SK-N-SH (cell line): ENCODE data around the gene YAF2. TPM values are rescaled to one million over a fixed set of nuclear protein-coding genes. Genes with fewer than 3 reads are reported as not detected.

Experiments used
- CTCF ChIA-PET: fragments of 300-600, 350-600 bp; formaldehyde crosslinking; extraction: SDS; loops from one replicate; lab custom pipeline; 2021; lab: Yijun Ruan, JAX
- POLR2A ChIA-PET: fragments of 350-600 bp; sonication (Branson Sonifier 250); formaldehyde crosslinking; extraction: SDS; loops from one replicate; lab custom pipeline; 2020; ENCODE audit warnings: antibody characterized with exemption, inconsistent platforms; lab: Yijun Ruan, JAX
- DNase-seq: peaks from one replicate; pipeline ENCODE4 v3.0.0; 2012
- H2AFZ ChIP-seq: fragments of 200-600 bp; sonication (generic); 2 replicates; pipeline ENCODE4 v1.8.1; 2016; ENCODE audit warnings: antibody characterized with exemption, mild to moderate bottlenecking, low read depth
- H3F3A ChIP-seq: fragments of 200-600 bp; sonication (generic); replicated peaks from 2 replicates; pipeline ENCODE3; 2016; ENCODE audit warnings: antibody characterized with exemption, mild to moderate bottlenecking; ENCODE audit not compliant: insufficient read depth
- H3K27ac ChIP-seq, 2 experiments: fragments of 200-500 bp in 1 of 2; fragments of 200-600 bp in 1 of 2; sonication (Bioruptor generic) in 1 of 2; sonication (generic), shearing (Covaris generic) in 1 of 2; 2 replicates each; pipeline versions ENCODE4 v1.5.1 to v1.6.1; 2014 to 2016; ENCODE audit warnings: low read depth in 2 of 2, inconsistent platforms in 1 of 2, low read length in 1 of 2, mild to moderate bottlenecking in 1 of 2, mixed read lengths in 1 of 2
- H3K27me3 ChIP-seq: fragments of 200-600 bp; sonication (generic), shearing (Covaris generic); 2 replicates; pipeline ENCODE4 v1.6.1; 2016; ENCODE audit warnings: mixed run types; ENCODE audit not compliant: insufficient read depth
- H3K36me3 ChIP-seq, 2 experiments: fragments of 200-500 bp in 1 of 2; fragments of 200-600 bp in 1 of 2; sonication (Bioruptor generic) in 1 of 2; sonication (generic) in 1 of 2; replicated peaks in 1 of 2; 2 replicates each; pipeline versions ENCODE3 to v1.5.1; 2014 to 2016; ENCODE audit warnings: low read length in 1 of 2, mild to moderate bottlenecking in 1 of 2; ENCODE audit not compliant: insufficient read depth in 2 of 2, control insufficient read depth in 1 of 2
- H3K4me1 ChIP-seq, 2 experiments: fragments of 200-500 bp in 1 of 2; fragments of 200-600 bp in 1 of 2; sonication (Bioruptor generic) in 1 of 2; sonication (generic), shearing (Covaris generic) in 1 of 2; 2 replicates each; pipeline versions ENCODE4 v1.5.1 to v1.6.1; 2014 to 2016; ENCODE audit warnings: low read depth in 1 of 2, low read length in 1 of 2, mixed run types in 1 of 2; ENCODE audit not compliant: insufficient read depth in 2 of 2, control insufficient read depth in 1 of 2
- H3K4me2 ChIP-seq: fragments of 200-600 bp; sonication (generic), shearing (Covaris generic); 2 replicates; pipeline ENCODE4 v1.6.1; 2017; ENCODE audit warnings: mixed run types
- H3K4me3 ChIP-seq, 2 experiments: fragments of 200-500 bp in 1 of 2; fragments of 200-600 bp in 1 of 2; sonication (Bioruptor generic) in 1 of 2; sonication (generic), shearing (Covaris generic) in 1 of 2; 2 replicates each; pipeline versions ENCODE4 v1.5.1 to v1.8.1; 2014 to 2016; ENCODE audit warnings: low read depth in 2 of 2, inconsistent platforms in 1 of 2, low read length in 1 of 2, mild to moderate bottlenecking in 1 of 2, mixed read lengths in 1 of 2, moderate library complexity in 1 of 2
- H3K79me2 ChIP-seq: fragments of 200-600 bp; sonication (generic); 2 replicates; pipeline ENCODE4 v1.8.1; 2017; ENCODE audit warnings: mild to moderate bottlenecking; ENCODE audit not compliant: insufficient read depth
- H3K9ac ChIP-seq: fragments of 200-600 bp; sonication (generic); 2 replicates; pipeline ENCODE4 v1.6.1; 2017; ENCODE audit warnings: mixed run types
- H3K9me2 ChIP-seq: fragments of 200-600 bp; sonication (generic); 2 replicates; pipeline ENCODE4 v1.6.1; 2017; ENCODE audit warnings: mixed run types
- H3K9me3 ChIP-seq: fragments of 200-600 bp; sonication (generic); 2 replicates; pipeline ENCODE4 v1.6.1; 2017; ENCODE audit warnings: mixed run types, mild to moderate bottlenecking, moderate library complexity
- H4K20me1 ChIP-seq: fragments of 200-600 bp; sonication (generic); 2 replicates; pipeline ENCODE4 v1.6.1; 2017; ENCODE audit warnings: mild to moderate bottlenecking, mixed run types; ENCODE audit not compliant: insufficient read depth
- CHD2 ChIP-seq: fragments of 150-350 bp; IDR thresholded peaks from 2 replicates; pipeline ENCODE4 v1.6.1; 2018; ENCODE audit warnings: low read length; ENCODE audit not compliant: partially characterized antibody
- CTCF ChIP-seq: fragments of 200-600 bp; sonication (generic); IDR thresholded peaks from 2 replicates; pipeline ENCODE4 v1.6.1; 2017; ENCODE audit warnings: antibody characterized with exemption, mild to moderate bottlenecking, moderate library complexity
- FOXM1 ChIP-seq: IDR thresholded peaks from 2 replicates; pipeline ENCODE4 v1.4.0; 2012; ENCODE audit warnings: low read depth, mild to moderate bottlenecking
- MEF2A ChIP-seq: IDR thresholded peaks from 2 replicates; pipeline ENCODE4 v1.4.0; 2012; ENCODE audit warnings: low read depth, borderline replicate concordance
- MXI1 ChIP-seq: IDR thresholded peaks from 2 replicates; pipeline ENCODE4 v1.6.1; 2012; ENCODE audit warnings: mild to moderate bottlenecking, low read depth, low read length, improper control_type of control experiment
- NRF1 ChIP-seq: IDR thresholded peaks from 2 replicates; pipeline ENCODE4 v1.6.1; 2012; ENCODE audit warnings: low read depth, mild to moderate bottlenecking, low read length
- PBX3 ChIP-seq: IDR thresholded peaks from 2 replicates; pipeline ENCODE4; 2012
- POLR2AphosphoS5 ChIP-seq: IDR thresholded peaks from 2 replicates; pipeline ENCODE4 v1.6.1; 2012; ENCODE audit warnings: low read depth, low read length
- TAF1 ChIP-seq: IDR thresholded peaks from 2 replicates; pipeline ENCODE4 v1.6.1; 2012; ENCODE audit warnings: low read depth, mild to moderate bottlenecking, low read length, moderate library complexity, borderline replicate concordance
- YY1 ChIP-seq: IDR thresholded peaks from 2 replicates; pipeline ENCODE4 v1.4.0; 2012; ENCODE audit warnings: low read depth, mild to moderate bottlenecking
- ZBTB33 ChIP-seq: IDR thresholded peaks from 2 replicates; pipeline ENCODE4 v1.4.0; 2012; ENCODE audit warnings: low read depth, borderline replicate concordance
- WGBS: methylation state at CpG from one replicate; pipeline ENCODE4 v1.1.6; 2017; ENCODE audit warnings: low lambda C conversion rate; 5-methylcytosine and 5-hydroxymethylcytosine counted together
- polyA plus RNA-seq, 3 experiments: library from polyadenylated mRNA; depleted of rRNA; stranded (reverse); fragments of >200 nt; gene quantifications; 2 replicates each; pipeline ENCODE4 v1.2.3, GENCODE V29; 2012

Gene YAF2
- polyA plus RNA-seq, 1 of the 3 experiments (the other 2 are of a cell fraction), result 5.3 TPM

- peaks cover 2 to 10% of the 10 kb centered on the region in 2 experiments; a peak in 3 of 4 replicates for H3K4me1 ChIP-seq
- H3K9me3 ChIP-seq, result no peaks in the 10 kb centered on the region
- 87% methylated on average over 2 of the region's 2 CpGs for WGBS
- H3K4me3 ChIP-seq, result no peak overlapping the region
- H3K27ac ChIP-seq, result no peak overlapping the region
- CTCF ChIA-PET, result no interaction called here
- no peak overlapping the region for H3K4me2 ChIP-seq
- H3F3A ChIP-seq, result peaks cover 3% of the 10 kb centered on the region
- no peak overlapping the region for H3K9ac ChIP-seq
- H3K36me3 ChIP-seq, result peaks cover 7 to 23% of the 10 kb centered on the region in 2 experiments
- no peaks in the 10 kb centered on the region for H3K27me3 ChIP-seq
- peaks cover 11% of the 10 kb centered on the region; the same call in 1 of the 2 replicates for H3K79me2 ChIP-seq
- no peaks in the 10 kb centered on the region for H3K9me2 ChIP-seq
- no peak overlapping the region for H2AFZ ChIP-seq
- POLR2A ChIA-PET, result no interaction called here
- DNase-seq, result no peak
- TF ChIP-seq TAF1 (no peak), MEF2A (no peak)
- H4K20me1 ChIP-seq, result 0 out of 2 replicates have a peak, but pooled peaks cover 3% of the 10 kb centered on the region
These were observed 29.5 kb downstream of the YAF2 start for GRCh38 chr12:42208574-42208973.

GRCh38 chr12:42204819-42205218, 33.2 kb downstream of the YAF2 start:
- no peaks in the 10 kb centered on the region for H3K27me3 ChIP-seq
- H2AFZ ChIP-seq, result no peak overlapping the region
- no peak for TF ChIP-seq CTCF
- no peaks in the 10 kb centered on the region for H3K4me1 ChIP-seq
- no peak overlapping the region for H3K9ac ChIP-seq
- no peaks in the 10 kb centered on the region for H3K79me2 ChIP-seq
- no peak for DNase-seq
- H3K9me2 ChIP-seq, result no peaks in the 10 kb centered on the region
- no peak overlapping the region for H3K27ac ChIP-seq
- H4K20me1 ChIP-seq, result 0 out of 2 replicates have a peak, but pooled peaks cover 3% of the 10 kb centered on the region
- WGBS, result 100% methylated on average over 1 of the region's 1 CpG
- H3K4me2 ChIP-seq, result no peak overlapping the region
- POLR2A ChIA-PET, result no interaction called here
- peaks cover 3% of the 10 kb centered on the region for H3F3A ChIP-seq
- peaks cover 8 to 17% of the 10 kb centered on the region in 2 experiments for H3K36me3 ChIP-seq
- CTCF ChIA-PET, result no interaction called here
- no peak overlapping the region for H3K4me3 ChIP-seq
- no peaks in the 10 kb centered on the region for H3K9me3 ChIP-seq

- 100% methylated on average over 1 of the region's 1 CpG for WGBS
- POLR2A ChIA-PET, result no interaction called here
- no peak overlapping the region for H3K4me3 ChIP-seq
- TF ChIP-seq PBX3 (no peak), POLR2AphosphoS5 (no peak), YY1 (no peak), MXI1 (no peak), CTCF (no peak), ZBTB33 (no peak), FOXM1 (no peak), CHD2 (no peak), NRF1 (no peak), MEF2A (no peak)
These were observed 33.7 kb downstream of the YAF2 start for GRCh38 chr12:42204362-42204761.

More at GRCh38 chr12:42204362-42204761, 33.7 kb downstream of the YAF2 start:
- peaks cover 3% of the 10 kb centered on the region for H3F3A ChIP-seq
- 0 out of 2 replicates have a peak, but pooled peaks cover 3% of the 10 kb centered on the region for H4K20me1 ChIP-seq
- DNase-seq, result no peak
- H3K79me2 ChIP-seq, result no peaks in the 10 kb centered on the region
- H3K9me2 ChIP-seq, result no peaks in the 10 kb centered on the region
- H2AFZ ChIP-seq, result no peak overlapping the region
- peaks cover 11 to 13% of the 10 kb centered on the region in 2 experiments for H3K36me3 ChIP-seq
- H3K4me1 ChIP-seq, result no peaks in the 10 kb centered on the region
- no peak overlapping the region for H3K4me2 ChIP-seq
- H3K9me3 ChIP-seq, result no peaks in the 10 kb centered on the region
- CTCF ChIA-PET, result no interaction called here
- H3K27ac ChIP-seq, result no peak overlapping the region
- no peak overlapping the region for H3K9ac ChIP-seq
- no peaks in the 10 kb centered on the region for H3K27me3 ChIP-seq
